H9 (cell line): ENCODE measurements around the gene SMPD4. TPM values are rescaled to one million over a fixed set of nuclear protein-coding genes. Genes with fewer than 3 reads are reported as not detected.
A peak's percentile ranks its signal among the peaks of the same experiment; 100 is the strongest.

Experiments used
- DNase-seq: peaks from one replicate; pipeline ENCODE4 v3.0.0-alpha.2; 2017
- H2AFZ ChIP-seq: one replicate; pipeline ENCODE4 v1.6.1; 2013; ENCODE audit warnings: mild to moderate bottlenecking, low read length, control low read depth, moderate library complexity
- H2AK5ac ChIP-seq: 2 replicates; pipeline ENCODE4 v1.6.1; 2013; ENCODE audit warnings: low read length, control low read depth, mixed read lengths; ENCODE audit not compliant: insufficient read length
- H2BK120ac ChIP-seq: one replicate; pipeline ENCODE4 v1.6.1; 2013; ENCODE audit warnings: low read depth, mild to moderate bottlenecking, low read length, control low read depth, inconsistent platforms; ENCODE audit not compliant: poor library complexity, severe bottlenecking
- H2BK12ac ChIP-seq: 2 replicates; pipeline ENCODE4 v1.6.1; 2013; ENCODE audit warnings: low read length, control low read depth, mixed read lengths, low read depth; ENCODE audit not compliant: insufficient read length
- H2BK15ac ChIP-seq: 2 replicates; pipeline ENCODE4 v1.6.1; 2013; ENCODE audit warnings: low read depth, low read length, control low read depth
- H2BK20ac ChIP-seq: one replicate; pipeline ENCODE4 v1.6.1; 2013; ENCODE audit warnings: low read depth, mild to moderate bottlenecking, low read length, control low read depth, inconsistent platforms; ENCODE audit not compliant: poor library complexity, severe bottlenecking
- H2BK5ac ChIP-seq: 2 replicates; pipeline ENCODE4 v1.6.1; 2013; ENCODE audit warnings: low read length, control low read depth, mixed read lengths; ENCODE audit not compliant: insufficient read length
- H3K14ac ChIP-seq: 2 replicates; pipeline ENCODE4 v1.6.1; 2013; ENCODE audit warnings: low read length, control low read depth; ENCODE audit not compliant: insufficient read depth
- H3K18ac ChIP-seq: 2 replicates; pipeline ENCODE4 v1.6.1; 2013; ENCODE audit warnings: low read depth, mild to moderate bottlenecking, mixed read lengths, low read length, control low read depth; ENCODE audit not compliant: insufficient read length
- H3K23ac ChIP-seq: 2 replicates; pipeline ENCODE4 v1.6.1; 2013; ENCODE audit warnings: low read length, control low read depth, mixed read lengths, low read depth; ENCODE audit not compliant: insufficient read length
- H3K23me2 ChIP-seq: 2 replicates; pipeline ENCODE4 v1.6.1; 2013; ENCODE audit warnings: low read depth, mild to moderate bottlenecking, mixed read lengths, low read length, control low read depth; ENCODE audit not compliant: insufficient read length, poor library complexity, severe bottlenecking
- H3K27ac ChIP-seq: 2 replicates; pipeline ENCODE4 v1.5.1; 2013; ENCODE audit warnings: low read length, control low read depth, mixed read lengths, low read depth; ENCODE audit not compliant: insufficient read length
- H3K27me3 ChIP-seq: 2 replicates; pipeline ENCODE4 v1.6.1; 2013; ENCODE audit warnings: low read length, control low read depth, inconsistent platforms; ENCODE audit not compliant: insufficient read depth
- H3K4ac ChIP-seq: 2 replicates; pipeline ENCODE4 v1.6.1; 2013; ENCODE audit warnings: low read depth, mild to moderate bottlenecking, control low read depth, inconsistent platforms, low read length, moderate library complexity
- H3K4me1 ChIP-seq: 2 replicates; pipeline ENCODE4 v1.6.1; 2013; ENCODE audit warnings: low read length, control low read depth, inconsistent platforms; ENCODE audit not compliant: insufficient read depth
- H3K4me2 ChIP-seq: 2 replicates; pipeline ENCODE4 v1.6.1; 2013; ENCODE audit warnings: low read length, control low read depth, mixed read lengths; ENCODE audit not compliant: insufficient read length, insufficient read depth
- H3K56ac ChIP-seq: 2 replicates; pipeline ENCODE4 v1.6.1; 2013; ENCODE audit warnings: low read depth, mild to moderate bottlenecking, mixed read lengths, low read length, control low read depth; ENCODE audit not compliant: insufficient read length
- H3K79me1 ChIP-seq: 2 replicates; pipeline ENCODE4 v1.6.1; 2013; ENCODE audit warnings: low read depth, mild to moderate bottlenecking, moderate library complexity, low read length, control low read depth, inconsistent platforms; ENCODE audit not compliant: insufficient read depth, poor library complexity, severe bottlenecking
- H3K79me2 ChIP-seq: 2 replicates; pipeline ENCODE4 v1.6.1; 2013; ENCODE audit warnings: low read length, control low read depth, inconsistent platforms; ENCODE audit not compliant: insufficient read depth
- H3K9ac ChIP-seq: 2 replicates; pipeline ENCODE4 v1.6.1; 2013; ENCODE audit warnings: low read length, control low read depth, mixed read lengths; ENCODE audit not compliant: insufficient read length; ENCODE audit errors: extremely low read depth
- H3K9me3 ChIP-seq: one replicate; pipeline ENCODE4 v1.6.1; 2013; ENCODE audit warnings: low read depth, low read length, inconsistent platforms; ENCODE audit not compliant: control insufficient read depth
- H3T11ph ChIP-seq: one replicate; pipeline ENCODE4 v1.6.1; 2013; ENCODE audit warnings: mild to moderate bottlenecking, low read length, control low read depth, inconsistent platforms
- H4K20me1 ChIP-seq: one replicate; pipeline ENCODE4 v1.6.1; 2013; ENCODE audit not compliant: control insufficient read depth, insufficient read length, insufficient read depth
- H4K5ac ChIP-seq: 2 replicates; pipeline ENCODE4 v1.6.1; 2013; ENCODE audit warnings: low read depth, mild to moderate bottlenecking, mixed read lengths, low read length, control low read depth; ENCODE audit not compliant: insufficient read length
- H4K8ac ChIP-seq: replicated peaks from 2 replicates; pipeline ENCODE4 v1.6.1; 2013; ENCODE audit warnings: low read length, control low read depth, mixed read lengths, low read depth; ENCODE audit not compliant: insufficient read length
- H4K91ac ChIP-seq: 2 replicates; pipeline ENCODE4 v1.6.1; 2013; ENCODE audit warnings: low read depth, mild to moderate bottlenecking, moderate library complexity, mixed read lengths, low read length, control low read depth; ENCODE audit not compliant: insufficient read length
- H3K27ac Mint-ChIP-seq, 3 experiments: 2 replicates in 2 of 3; 3 replicates in 1 of 3; pipeline ENCODE4 v1.8.0; 2020 to 2021; ENCODE audit warnings: mixed read lengths in 3 of 3, mild to moderate bottlenecking in 1 of 3, moderate library complexity in 1 of 3
- H3K27me3 Mint-ChIP-seq: 2 replicates; pipeline ENCODE4 v1.8.0; 2021; ENCODE audit warnings: low read depth, mild to moderate bottlenecking, moderate library complexity, mixed read lengths
- H3K36me3 Mint-ChIP-seq, 3 experiments: 2 replicates in 2 of 3; 3 replicates in 1 of 3; pipeline ENCODE4 v1.8.0; 2020 to 2021; ENCODE audit warnings: low read depth in 3 of 3, mixed read lengths in 3 of 3; ENCODE audit not compliant: insufficient read depth in 1 of 3
- H3K4me1 Mint-ChIP-seq, 2 experiments: 2 replicates each; pipeline ENCODE4 v1.8.0; 2020; ENCODE audit warnings: mixed read lengths in 2 of 2
- H3K4me3 Mint-ChIP-seq, 2 experiments: 2 replicates in 1 of 2; 3 replicates in 1 of 2; pipeline ENCODE4 v1.8.0; 2020 to 2021; ENCODE audit warnings: mild to moderate bottlenecking in 2 of 2, mixed read lengths in 2 of 2, moderate library complexity in 1 of 2
- H3K9me3 Mint-ChIP-seq, 2 experiments: 2 replicates in 1 of 2; 3 replicates in 1 of 2; pipeline ENCODE4 v1.8.0; 2020; ENCODE audit warnings: mild to moderate bottlenecking in 2 of 2, mixed read lengths in 2 of 2, moderate library complexity in 1 of 2
- CTCF ChIP-seq: fragments of 200-600 bp; sonication (generic); conservative IDR thresholded peaks from 3 replicates; pipeline ENCODE4 v1.8.0; 2021; ENCODE audit warnings: antibody characterized with exemption, mild to moderate bottlenecking
- WGBS: extraction: QIAGEN DNeasy Blood & Tissue Kit; methylation state at CpG from one replicate; pipeline ENCODE4 v1.1.7; 2013; ENCODE audit warnings: missing lambda C conversion rate, low lambda C conversion rate, mixed read lengths; ENCODE audit not compliant: insufficient read length; ENCODE audit errors: extremely low coverage; 5-methylcytosine and 5-hydroxymethylcytosine counted together
- total RNA-seq: library from RNA; stranded (reverse); gene quantifications from 2 replicates; pipeline ENCODE4 v1.2.1, GENCODE V29; 2021

Gene SMPD4
- total RNA-seq, 1 experiment from 2014 or later: 105 TPM

- Mint-ChIP-seq H3K4me1 (peaks cover 0 to 6% of the 10 kb centered on the region in 2 experiments; a peak in 2 of 4 replicates), H3K27ac (peak overlapping the region in 1 of 3 experiments; percentile 40; a peak in 2 of 7 replicates), H3K36me3 (peaks cover 8 to 53% (median 39%) of the 10 kb centered on the region in 3 experiments; a peak in 6 of 7 replicates), H3K27me3 (no peaks in the 10 kb centered on the region; the same call in 1 of the 2 replicates), H3K9me3 (no peaks in the 10 kb centered on the region), H3K4me3 (no peak overlapping the region)
- Histone ChIP-seq H2AK5ac (no peak overlapping the region), H2BK15ac (no peak overlapping the region), H4K8ac (no peak overlapping the region), H3K27me3 (no peaks in the 10 kb centered on the region), H4K91ac (no peak overlapping the region), H3K9ac (no peak overlapping the region), H2BK5ac (no peak overlapping the region), H4K5ac (no peak overlapping the region), H3K79me2 (no peaks in the 10 kb centered on the region), H3K23ac (no peak overlapping the region), H2BK120ac (no peak overlapping the region), H3K56ac (no peak overlapping the region), H3K18ac (no peak overlapping the region), H3K4me1 (no peaks in the 10 kb centered on the region), H3K79me1 (no peaks in the 10 kb centered on the region), H2AFZ (no peak overlapping the region), H3K4me2 (no peak overlapping the region), H3T11ph (no peak overlapping the region), H3K23me2 (no peaks in the 10 kb centered on the region), H2BK12ac (no peak overlapping the region), H2BK20ac (no peak overlapping the region), H3K14ac (no peak overlapping the region), H3K27ac (no peak overlapping the region), H3K4ac (no peak overlapping the region), H3K9me3 (no peaks in the 10 kb centered on the region), H4K20me1 (no peaks in the 10 kb centered on the region)
- no CpG with 5 or more reads among the region's 9 CpGs for WGBS
- TF ChIP-seq CTCF: no peak
- DNase-seq: no peak
Measured at GRCh38 chr2:130156624-130157004, 24.8 kb downstream of the SMPD4 start.
